Esophagus muscularis mucosa (tissue), 4 donors: ENCODE data around the gene RNF145. TPM values are rescaled to one million over a fixed set of nuclear protein-coding genes. Genes with fewer than 3 reads are reported as not detected.

Experiments used
- DNase-seq: peaks from one replicate; pipeline ENCODE4 v3.0.0-alpha.2; 2017; ENCODE audit errors: extremely low spot score
- H3K27ac ChIP-seq, 4 donors: fragments of 200-600 bp; sonication (generic); replicated peaks in 1 of 4; 1 replicate in 3 of 4; 2 replicates in 1 of 4; pipeline ENCODE4 v1.5.1; 2016 to 2019; ENCODE audit warnings: mild to moderate bottlenecking in 1 of 4
- H3K27me3 ChIP-seq, 4 donors: fragments of 200-600 bp; sonication (generic); one replicate each; pipeline versions ENCODE4 v1.5.1 to v1.6.0; 2016 to 2019
- H3K36me3 ChIP-seq, 4 donors: fragments of 200-600 bp; sonication (generic); one replicate each; pipeline ENCODE4 v1.5.1; 2016 to 2019
- H3K4me1 ChIP-seq, 4 donors: fragments of 200-600 bp; sonication (generic); one replicate each; pipeline ENCODE4 v1.5.1; 2016 to 2019
- H3K4me3 ChIP-seq, 4 donors: fragments of 200-600 bp; sonication (generic); 1 replicate in 2 of 4; 2 replicates in 2 of 4; pipeline ENCODE4 v1.5.1; 2016 to 2019; ENCODE audit warnings: mild to moderate bottlenecking in 4 of 4, moderate library complexity in 1 of 4
- H3K9me3 ChIP-seq, 4 donors: fragments of 200-600 bp; sonication (generic); 1 replicate in 3 of 4; 2 replicates in 1 of 4; pipeline ENCODE4 v1.5.1; 2016 to 2019
- EP300 ChIP-seq: sonication (generic); formaldehyde crosslinking; IDR thresholded peaks from one replicate; pipeline ENCODE4 v1.6.1; 2017; ENCODE audit warnings: antibody characterized with exemption
- POLR2A ChIP-seq: fragments of 450-650 bp; IDR thresholded peaks from one replicate; pipeline ENCODE4 v1.6.1; 2017; ENCODE audit warnings: antibody characterized with exemption, moderate library complexity, mild to moderate bottlenecking, low read depth
- POLR2AphosphoS5 ChIP-seq, 2 donors: sonication (generic); formaldehyde crosslinking; IDR thresholded peaks; one replicate each; pipeline ENCODE4 v1.6.1; 2017; ENCODE audit warnings: antibody characterized with exemption in 2 of 2
- WGBS: methylation state at CpG from one replicate; pipeline ENCODE4 v1.1.5; 2018; 5-methylcytosine and 5-hydroxymethylcytosine counted together
- intact Hi-C: fragments of 100-400 bp; cut with DNase I; formaldehyde crosslinking; loops from one replicate; pipeline ENCODE4 v1.15.1; 2023
- total RNA-seq, 4 donors: library from RNA; depleted of rRNA; stranded (reverse); fragments of >200 nt; gene quantifications; one replicate each; pipeline versions ENCODE4 v1.1.0 to v1.2.1, GENCODE V29; 2016
- TF ChIP-seq, protein P1 (sequence below), 3 experiments: fragments of 200-600 bp in 2 of 3; fragments of 450-650 bp in 1 of 3; sonication (generic) in 2 of 3; IDR thresholded peaks; one replicate each; pipeline ENCODE4 v1.5.1; 2017 to 2019; ENCODE audit warnings: antibody characterized with exemption in 3 of 3, mild to moderate bottlenecking in 2 of 3, moderate library complexity in 1 of 3

RNF145 gene
- total RNA-seq, 4 donors from 2014 or later, result 50.5 to 84.1 (median 63.9) TPM

DNA sequence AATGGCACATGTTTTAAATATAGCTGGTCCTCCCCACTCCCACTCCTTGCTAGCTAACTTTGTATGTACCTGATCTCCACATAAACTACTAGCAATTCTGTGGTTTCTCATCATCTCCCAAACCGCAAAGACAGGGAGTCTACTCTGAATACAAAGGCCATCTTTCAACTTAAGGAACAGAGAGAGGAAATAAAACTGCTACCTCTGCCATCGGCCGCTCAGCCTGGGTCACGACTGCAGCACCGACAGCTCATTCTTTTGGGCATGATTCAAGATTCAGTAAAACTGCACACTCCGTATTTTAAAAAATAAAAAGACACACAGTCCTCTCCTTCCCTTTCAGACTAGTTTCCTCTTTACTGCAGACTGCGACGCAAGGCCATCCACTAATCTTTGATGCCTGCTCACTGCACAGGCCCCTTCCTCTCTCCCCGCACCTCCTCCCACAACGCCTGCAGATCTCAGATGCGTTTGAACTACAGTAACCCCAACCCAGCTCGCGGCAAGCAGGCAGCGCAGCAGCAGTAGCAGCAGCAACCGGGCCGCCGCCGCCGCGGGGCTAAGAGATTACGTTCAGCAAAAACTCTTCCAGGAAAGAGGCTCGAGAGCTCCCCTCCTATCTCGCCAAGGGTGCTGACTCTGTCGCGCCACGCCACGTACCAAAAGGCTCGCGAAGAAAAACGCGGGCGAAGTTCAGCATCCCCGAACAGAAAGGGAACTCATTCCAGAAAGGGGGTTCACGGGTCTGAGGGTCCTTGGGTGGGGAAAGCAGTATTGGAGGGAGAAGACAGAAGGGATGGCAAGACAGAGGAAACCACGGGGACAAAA lies 1.5 kb downstream of the RNF145 start:
- no peaks in the 10 kb centered on the region for H3K9me3 ChIP-seq
- 0% methylated on average over 35 of the region's 35 CpGs for WGBS
- H3K4me3 ChIP-seq, result peak overlapping the region; percentile 96 to 99 (median 98)
- H3K36me3 ChIP-seq, result no peaks in the 10 kb centered on the region
- peaks cover 47 to 54% (median 53%) of the 10 kb centered on the region in 4 donors for H3K4me1 ChIP-seq
- TF ChIP-seq POLR2A (no peak), POLR2AphosphoS5 (IDR thresholded peaks at IDR 0.05) (peak; percentile 60 to 70)
- intact Hi-C loops, result loop anchor here (1.0 kb wide), 1 partner anchor 52 kb away; no protein-coding TSS in a partner anchor
- peak; percentile 93 for DNase-seq
- H3K27ac ChIP-seq, result peak overlapping the region; percentile 94 to 98 (median 96)
- H3K27me3 ChIP-seq, result no peaks in the 10 kb centered on the region

DNA sequence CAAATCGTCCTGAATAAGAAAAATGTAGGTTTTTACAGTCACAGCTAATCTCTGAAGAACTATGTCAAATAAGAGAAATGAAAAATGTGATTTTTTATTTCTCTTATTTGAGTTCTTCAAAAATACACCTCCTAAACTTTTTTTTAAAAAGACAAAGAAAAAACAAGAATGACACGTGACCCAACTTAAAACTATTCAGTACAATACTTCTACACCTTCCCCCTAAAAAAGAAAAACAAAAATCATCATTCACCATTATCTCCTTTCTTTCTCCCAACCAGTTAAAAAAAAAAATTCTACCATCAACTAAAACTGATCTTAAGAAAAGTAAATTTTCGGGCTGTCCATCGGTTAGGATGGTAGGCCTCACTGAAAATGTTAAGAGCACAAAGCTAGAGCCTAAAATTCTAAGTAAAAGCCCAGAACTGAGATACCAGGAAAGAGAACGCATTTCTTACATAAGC lies 2.1 kb downstream of the RNF145 start:
- intact Hi-C loops, result no loop called here
- H3K27me3 ChIP-seq, result no peaks in the 10 kb centered on the region

DNA sequence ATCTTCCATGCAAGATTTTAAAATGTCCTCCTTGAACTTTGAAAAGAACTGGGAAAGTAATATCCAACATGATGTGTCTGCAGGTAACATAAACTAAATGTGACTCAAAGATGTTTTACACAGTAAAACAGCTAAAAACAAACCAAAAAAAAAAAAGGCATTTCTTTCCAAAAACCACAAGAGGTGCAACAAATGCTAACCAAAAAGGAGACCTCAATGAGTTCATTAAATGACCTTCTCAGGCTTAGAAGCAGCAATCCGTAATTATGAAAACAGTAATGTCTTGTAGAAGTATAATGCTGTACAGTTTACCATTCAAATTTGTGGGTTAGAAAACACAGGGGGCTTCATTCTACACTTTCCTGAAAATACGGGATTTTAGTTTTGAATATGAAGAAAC lies 2.5 kb downstream of the RNF145 start:
- DNase-seq, result no peak
- TF ChIP-seq POLR2AphosphoS5 (IDR thresholded peaks at IDR 0.05) (no peak), POLR2A (no peak), EP300 (no peak)
- TF ChIP-seq, protein P1, sequence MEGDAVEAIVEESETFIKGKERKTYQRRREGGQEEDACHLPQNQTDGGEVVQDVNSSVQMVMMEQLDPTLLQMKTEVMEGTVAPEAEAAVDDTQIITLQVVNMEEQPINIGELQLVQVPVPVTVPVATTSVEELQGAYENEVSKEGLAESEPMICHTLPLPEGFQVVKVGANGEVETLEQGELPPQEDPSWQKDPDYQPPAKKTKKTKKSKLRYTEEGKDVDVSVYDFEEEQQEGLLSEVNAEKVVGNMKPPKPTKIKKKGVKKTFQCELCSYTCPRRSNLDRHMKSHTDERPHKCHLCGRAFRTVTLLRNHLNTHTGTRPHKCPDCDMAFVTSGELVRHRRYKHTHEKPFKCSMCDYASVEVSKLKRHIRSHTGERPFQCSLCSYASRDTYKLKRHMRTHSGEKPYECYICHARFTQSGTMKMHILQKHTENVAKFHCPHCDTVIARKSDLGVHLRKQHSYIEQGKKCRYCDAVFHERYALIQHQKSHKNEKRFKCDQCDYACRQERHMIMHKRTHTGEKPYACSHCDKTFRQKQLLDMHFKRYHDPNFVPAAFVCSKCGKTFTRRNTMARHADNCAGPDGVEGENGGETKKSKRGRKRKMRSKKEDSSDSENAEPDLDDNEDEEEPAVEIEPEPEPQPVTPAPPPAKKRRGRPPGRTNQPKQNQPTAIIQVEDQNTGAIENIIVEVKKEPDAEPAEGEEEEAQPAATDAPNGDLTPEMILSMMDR (IDR thresholded peaks at IDR 0.05), result no peak
- intact Hi-C loops, result no loop called here
- peaks cover 54 to 65% (median 64%) of the 10 kb centered on the region in 4 donors for H3K4me1 ChIP-seq
- 22% methylated on average over 2 of the region's 2 CpGs for WGBS
- H3K9me3 ChIP-seq, result no peaks in the 10 kb centered on the region
- no peaks in the 10 kb centered on the region for H3K27me3 ChIP-seq
- peak overlapping the region; percentile 96 to 99 (median 98) for H3K4me3 ChIP-seq
- H3K36me3 ChIP-seq, result peaks cover 0 to 7% (median 0%) of the 10 kb centered on the region in 4 donors
- H3K27ac ChIP-seq, result peak overlapping the region; percentile 94 to 98 (median 96)

More for the DNA sequence above, 2.1 kb downstream of the RNF145 start:
- Histone ChIP-seq H3K4me1 (peaks cover 50 to 61% (median 60%) of the 10 kb centered on the region in 4 donors), H3K36me3 (peaks cover 0 to 4% (median 0%) of the 10 kb centered on the region in 4 donors), H3K27ac (peak overlapping the region; percentile 94 to 98 (median 96)), H3K4me3 (peak overlapping the region; percentile 96 to 99 (median 98)), H3K9me3 (no peaks in the 10 kb centered on the region)
- 7% methylated on average over 5 of the region's 5 CpGs for WGBS
- TF ChIP-seq, protein P1 (IDR thresholded peaks at IDR 0.05), result no peak
- TF ChIP-seq POLR2AphosphoS5 (IDR thresholded peaks at IDR 0.05), result no peak
- no peak for TF ChIP-seq POLR2A
- no peak for TF ChIP-seq EP300
- no peak for DNase-seq

DNA sequence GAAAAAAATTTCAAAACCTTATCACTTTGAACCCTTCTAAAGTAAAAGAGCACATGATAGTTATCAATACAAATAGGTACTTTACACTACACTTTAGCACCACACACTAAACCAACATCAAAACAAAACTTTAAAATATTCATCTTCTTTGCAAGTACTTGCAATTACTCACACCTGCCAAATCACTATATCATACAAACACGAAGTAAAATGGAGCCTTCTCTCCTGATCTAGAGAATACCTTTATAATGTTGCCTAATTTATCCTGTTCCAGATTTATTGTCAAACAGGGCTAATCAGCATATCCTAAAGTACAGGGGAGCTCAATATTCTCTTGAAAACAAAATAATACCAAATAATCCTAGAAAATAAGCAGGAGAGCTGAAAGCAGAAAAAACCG lies 3.0 kb downstream of the RNF145 start:
- H3K27ac ChIP-seq, result peak overlapping the region; percentile 94 to 98 (median 96)

More for the DNA sequence above, 3.0 kb downstream of the RNF145 start:
- Histone ChIP-seq H3K4me3 (peak overlapping the region; percentile 96 to 99 (median 98)), H3K4me1 (peaks cover 54 to 69% (median 68%) of the 10 kb centered on the region in 4 donors), H3K9me3 (no peaks in the 10 kb centered on the region), H3K27me3 (no peaks in the 10 kb centered on the region), H3K36me3 (peaks cover 0 to 8% (median 0%) of the 10 kb centered on the region in 4 donors)
- DNase-seq, result no peak
- TF ChIP-seq POLR2AphosphoS5 (IDR thresholded peaks at IDR 0.05) (no peak), EP300 (no peak), POLR2A (no peak)
- TF ChIP-seq, protein P1 (IDR thresholded peaks at IDR 0.05), result no peak
- WGBS, result 34% methylated on average over 2 of the region's 2 CpGs
- intact Hi-C loops, result no loop called here
